Panc1 (cell line): Measurements from ENCODE around the gene CYSTM1.

Experiments
- TF ChIP-seq, protein P1 (sequence below): fragments of 450-650 bp; IDR thresholded peaks from 2 replicates; pipeline ENCODE4 v1.5.1; 2017; ENCODE audit warnings: mild to moderate bottlenecking
- TF ChIP-seq, protein P2 (sequence below), 2 experiments: IDR thresholded peaks; 2 replicates each; pipeline ENCODE4 v1.6.1; 2011 to 2012; ENCODE audit warnings: low read depth in 2 of 2, control low read depth in 1 of 2, low read length in 1 of 2, mild to moderate bottlenecking in 1 of 2, moderate library complexity in 1 of 2; ENCODE audit not compliant: insufficient read depth in 1 of 2

DNA sequence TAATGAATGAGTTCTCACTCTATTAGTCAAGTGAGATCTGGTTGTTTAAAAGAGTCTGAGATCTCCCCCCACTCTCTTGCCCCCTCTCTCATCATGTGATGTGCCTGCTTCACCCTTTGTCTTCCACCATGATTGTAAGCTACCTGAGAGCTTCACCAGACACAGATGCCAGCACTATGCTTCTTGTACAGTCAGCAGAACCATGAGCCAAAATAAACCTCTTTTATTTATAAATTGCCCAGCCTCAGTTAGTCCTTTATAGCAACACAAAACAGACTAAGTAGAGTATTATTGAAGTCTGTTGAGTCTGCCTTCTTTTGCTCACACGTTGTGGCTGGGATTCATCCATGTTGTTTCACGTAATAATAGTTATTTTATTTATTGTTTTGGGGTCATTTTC is 14.3 kb downstream of the CYSTM1 start:
- TF ChIP-seq, protein P1, sequence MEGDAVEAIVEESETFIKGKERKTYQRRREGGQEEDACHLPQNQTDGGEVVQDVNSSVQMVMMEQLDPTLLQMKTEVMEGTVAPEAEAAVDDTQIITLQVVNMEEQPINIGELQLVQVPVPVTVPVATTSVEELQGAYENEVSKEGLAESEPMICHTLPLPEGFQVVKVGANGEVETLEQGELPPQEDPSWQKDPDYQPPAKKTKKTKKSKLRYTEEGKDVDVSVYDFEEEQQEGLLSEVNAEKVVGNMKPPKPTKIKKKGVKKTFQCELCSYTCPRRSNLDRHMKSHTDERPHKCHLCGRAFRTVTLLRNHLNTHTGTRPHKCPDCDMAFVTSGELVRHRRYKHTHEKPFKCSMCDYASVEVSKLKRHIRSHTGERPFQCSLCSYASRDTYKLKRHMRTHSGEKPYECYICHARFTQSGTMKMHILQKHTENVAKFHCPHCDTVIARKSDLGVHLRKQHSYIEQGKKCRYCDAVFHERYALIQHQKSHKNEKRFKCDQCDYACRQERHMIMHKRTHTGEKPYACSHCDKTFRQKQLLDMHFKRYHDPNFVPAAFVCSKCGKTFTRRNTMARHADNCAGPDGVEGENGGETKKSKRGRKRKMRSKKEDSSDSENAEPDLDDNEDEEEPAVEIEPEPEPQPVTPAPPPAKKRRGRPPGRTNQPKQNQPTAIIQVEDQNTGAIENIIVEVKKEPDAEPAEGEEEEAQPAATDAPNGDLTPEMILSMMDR, result no peak
- TF ChIP-seq, protein P2, sequence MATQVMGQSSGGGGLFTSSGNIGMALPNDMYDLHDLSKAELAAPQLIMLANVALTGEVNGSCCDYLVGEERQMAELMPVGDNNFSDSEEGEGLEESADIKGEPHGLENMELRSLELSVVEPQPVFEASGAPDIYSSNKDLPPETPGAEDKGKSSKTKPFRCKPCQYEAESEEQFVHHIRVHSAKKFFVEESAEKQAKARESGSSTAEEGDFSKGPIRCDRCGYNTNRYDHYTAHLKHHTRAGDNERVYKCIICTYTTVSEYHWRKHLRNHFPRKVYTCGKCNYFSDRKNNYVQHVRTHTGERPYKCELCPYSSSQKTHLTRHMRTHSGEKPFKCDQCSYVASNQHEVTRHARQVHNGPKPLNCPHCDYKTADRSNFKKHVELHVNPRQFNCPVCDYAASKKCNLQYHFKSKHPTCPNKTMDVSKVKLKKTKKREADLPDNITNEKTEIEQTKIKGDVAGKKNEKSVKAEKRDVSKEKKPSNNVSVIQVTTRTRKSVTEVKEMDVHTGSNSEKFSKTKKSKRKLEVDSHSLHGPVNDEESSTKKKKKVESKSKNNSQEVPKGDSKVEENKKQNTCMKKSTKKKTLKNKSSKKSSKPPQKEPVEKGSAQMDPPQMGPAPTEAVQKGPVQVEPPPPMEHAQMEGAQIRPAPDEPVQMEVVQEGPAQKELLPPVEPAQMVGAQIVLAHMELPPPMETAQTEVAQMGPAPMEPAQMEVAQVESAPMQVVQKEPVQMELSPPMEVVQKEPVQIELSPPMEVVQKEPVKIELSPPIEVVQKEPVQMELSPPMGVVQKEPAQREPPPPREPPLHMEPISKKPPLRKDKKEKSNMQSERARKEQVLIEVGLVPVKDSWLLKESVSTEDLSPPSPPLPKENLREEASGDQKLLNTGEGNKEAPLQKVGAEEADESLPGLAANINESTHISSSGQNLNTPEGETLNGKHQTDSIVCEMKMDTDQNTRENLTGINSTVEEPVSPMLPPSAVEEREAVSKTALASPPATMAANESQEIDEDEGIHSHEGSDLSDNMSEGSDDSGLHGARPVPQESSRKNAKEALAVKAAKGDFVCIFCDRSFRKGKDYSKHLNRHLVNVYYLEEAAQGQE (IDR thresholded peaks at IDR 0.05; ENCODE audit: insufficient read depth in 1 of 2, low read depth in 2 of 2, low read length in 1 of 2), result no peak
